Measurements from ENCODE around the gene CEP72.
A peak's percentile ranks its signal among the peaks of the same experiment; 100 is the strongest.
"Not testable (repeated sequence)": the region's sequence is repeated elsewhere in the genome, so short reads cannot be mapped to it uniquely, and the experiment has no call there.

CEP72 gene, protein sequence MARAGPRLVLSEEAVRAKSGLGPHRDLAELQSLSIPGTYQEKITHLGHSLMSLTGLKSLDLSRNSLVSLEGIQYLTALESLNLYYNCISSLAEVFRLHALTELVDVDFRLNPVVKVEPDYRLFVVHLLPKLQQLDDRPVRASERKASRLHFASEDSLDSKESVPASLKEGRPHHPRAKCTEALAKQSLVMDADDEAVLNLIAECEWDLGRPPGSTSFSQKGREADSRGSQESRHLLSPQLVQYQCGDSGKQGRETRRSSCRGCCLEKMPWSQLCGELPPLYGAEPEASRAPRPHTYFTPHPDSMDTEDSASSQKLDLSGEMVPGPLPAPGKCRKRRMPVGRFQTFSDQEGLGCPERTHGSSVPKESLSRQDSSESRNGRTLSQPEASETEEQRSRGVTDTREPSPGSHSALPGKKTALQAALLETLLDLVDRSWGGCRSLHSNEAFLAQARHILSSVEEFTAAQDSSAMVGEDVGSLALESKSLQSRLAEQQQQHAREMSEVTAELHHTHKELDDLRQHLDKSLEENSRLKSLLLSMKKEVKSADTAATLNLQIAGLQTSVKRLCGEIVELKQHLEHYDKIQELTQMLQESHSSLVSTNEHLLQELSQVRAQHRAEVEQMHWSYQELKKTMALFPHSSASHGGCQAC

GRCh38 chr5:611731-612486 is at the start of gene CEP72:
TSS of gene CEP72 (plus strand) at chr5:612340. CDS start at chr5:612362, 22 bp downstream.
- DNase-seq (ENCODE audit: low spot score) = peak; percentile 94

DNA sequence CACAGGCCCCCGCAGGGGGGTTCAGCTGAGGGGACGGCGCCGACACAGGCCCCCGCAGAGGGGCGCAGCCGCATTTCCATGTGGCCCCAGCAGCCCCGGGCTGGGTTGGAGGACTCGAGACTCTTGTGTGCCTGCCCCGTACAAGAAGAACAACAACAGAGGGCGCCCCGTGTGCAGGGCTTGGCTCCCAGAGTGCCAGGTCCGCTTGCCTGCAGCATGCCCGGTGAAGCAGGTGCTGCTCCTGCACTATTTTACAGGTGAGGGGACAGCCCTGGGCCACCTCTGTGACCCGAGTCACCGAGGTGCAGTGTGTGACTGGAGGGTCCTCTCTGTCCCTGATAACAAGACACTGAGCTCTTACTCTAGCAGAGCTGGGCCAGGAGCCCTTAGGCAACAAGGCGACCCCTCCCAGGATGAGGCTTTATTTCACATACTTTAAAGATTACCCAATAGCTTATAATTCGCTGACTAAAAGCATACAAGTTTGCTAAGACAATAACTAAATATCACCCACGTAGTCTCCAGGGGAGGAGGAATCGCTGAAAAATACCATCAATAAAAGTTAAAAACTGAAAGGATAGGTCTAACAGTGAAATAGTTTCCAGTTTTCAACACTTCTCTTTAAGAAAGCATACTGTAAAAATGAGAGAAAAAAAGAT is 46.2 kb upstream of the CEP72 start:
- DNase-seq (ENCODE audit: low spot score) = no peak

GRCh38 chr5:566636-567309 is 45.4 kb upstream of the CEP72 start:
- no peak for DNase-seq (ENCODE audit: low spot score)

- DNase-seq (ENCODE audit: low spot score) = no peak
These were observed 44.5 kb upstream of the CEP72 start for GRCh38 chr5:567664-568060.

GRCh38 chr5:568061-568781 is 43.9 kb upstream of the CEP72 start:
- DNase-seq (ENCODE audit: low spot score) = no peak

- no peak for DNase-seq (ENCODE audit: low spot score)
These were observed 43.3 kb upstream of the CEP72 start for GRCh38 chr5:568809-569208.

DNA sequence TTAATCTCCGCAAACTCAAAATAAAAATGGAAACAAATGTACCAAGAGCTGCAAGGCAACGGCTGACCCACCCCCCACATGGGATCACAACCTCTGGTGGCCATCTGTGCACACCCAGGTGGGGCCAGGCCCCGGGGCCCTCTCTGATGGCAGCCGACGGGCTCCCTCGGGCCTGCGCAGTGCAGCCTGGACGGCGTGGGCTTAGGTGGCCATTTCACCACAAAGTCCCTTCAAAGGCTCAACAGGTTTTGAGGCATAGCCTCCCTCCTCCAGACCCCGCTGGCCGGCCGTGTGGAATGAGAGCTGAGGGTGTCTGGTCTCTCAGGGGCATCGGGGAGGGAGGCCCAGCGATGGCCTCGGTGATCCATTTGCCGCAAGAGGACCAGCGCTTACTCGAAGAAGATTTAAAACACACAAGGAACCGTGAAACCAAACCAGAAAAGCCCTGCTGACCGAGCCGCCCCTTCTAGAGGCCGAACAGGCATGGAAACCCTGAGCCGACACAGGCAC is 42.7 kb upstream of the CEP72 start:
- no peak for DNase-seq (ENCODE audit: low spot score)

GRCh38 chr5:569868-570361 is 42.2 kb upstream of the CEP72 start:
- DNase-seq (ENCODE audit: low spot score) = no peak

- DNase-seq (ENCODE audit: low spot score) = no peak
These were observed 41.7 kb upstream of the CEP72 start for GRCh38 chr5:570446-570845.

DNA sequence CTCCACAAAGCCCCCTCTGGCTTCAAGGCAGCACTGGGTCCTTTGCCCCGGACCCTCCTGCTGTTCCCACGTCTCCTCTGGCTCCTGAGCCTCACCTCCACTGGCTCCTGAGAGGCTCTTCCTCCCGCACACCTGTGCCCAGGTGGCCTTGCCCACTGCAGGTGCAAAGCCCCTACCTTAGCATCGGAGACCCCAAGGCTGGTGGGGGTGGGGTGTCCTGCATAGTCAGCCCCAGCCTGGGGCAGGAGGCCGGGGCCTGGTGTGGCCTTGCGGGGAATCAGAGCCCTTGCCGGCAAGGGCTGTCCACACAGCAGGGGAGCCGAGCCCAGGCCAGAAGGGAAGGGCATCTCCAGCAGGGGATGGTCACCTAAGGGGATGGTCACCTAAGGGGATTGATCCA is 41.3 kb upstream of the CEP72 start:
- no peak for DNase-seq (ENCODE audit: low spot score)

GRCh38 chr5:571791-572190 is 40.3 kb upstream of the CEP72 start:
- no peak for DNase-seq (ENCODE audit: low spot score)

DNA sequence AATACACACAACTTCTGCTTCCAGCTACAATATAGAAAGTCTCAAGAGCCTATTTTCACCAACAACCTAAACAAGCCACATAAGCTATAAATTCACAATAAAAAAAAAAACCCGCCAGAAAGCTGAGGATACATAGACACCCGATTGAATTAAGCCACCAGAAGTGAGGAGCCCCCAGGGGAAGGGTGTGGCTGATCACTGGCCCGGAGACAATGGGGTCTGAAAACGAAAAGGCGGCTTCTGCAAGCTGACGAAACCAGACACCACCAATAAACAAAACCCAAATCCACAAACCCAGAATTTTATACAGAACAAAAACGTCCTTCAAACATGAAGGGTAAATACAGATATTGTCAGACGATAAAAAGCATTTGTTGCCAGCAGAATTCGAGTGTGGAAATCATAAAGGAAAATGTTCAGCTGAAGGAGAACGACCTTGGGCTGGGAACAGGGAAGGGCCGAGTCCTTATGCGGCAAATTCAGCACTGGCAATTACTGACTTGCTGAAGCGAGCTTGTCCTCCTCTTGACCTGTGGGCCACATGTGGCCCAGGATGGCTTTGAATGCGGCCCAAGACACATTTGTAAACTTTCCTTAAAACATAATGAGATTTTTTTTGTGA is 39.6 kb upstream of the CEP72 start:
- DNase-seq (ENCODE audit: low spot score) = no peak

GRCh38 chr5:573206-573605 is 38.9 kb upstream of the CEP72 start:
- DNase-seq (ENCODE audit: low spot score) = no peak

DNA sequence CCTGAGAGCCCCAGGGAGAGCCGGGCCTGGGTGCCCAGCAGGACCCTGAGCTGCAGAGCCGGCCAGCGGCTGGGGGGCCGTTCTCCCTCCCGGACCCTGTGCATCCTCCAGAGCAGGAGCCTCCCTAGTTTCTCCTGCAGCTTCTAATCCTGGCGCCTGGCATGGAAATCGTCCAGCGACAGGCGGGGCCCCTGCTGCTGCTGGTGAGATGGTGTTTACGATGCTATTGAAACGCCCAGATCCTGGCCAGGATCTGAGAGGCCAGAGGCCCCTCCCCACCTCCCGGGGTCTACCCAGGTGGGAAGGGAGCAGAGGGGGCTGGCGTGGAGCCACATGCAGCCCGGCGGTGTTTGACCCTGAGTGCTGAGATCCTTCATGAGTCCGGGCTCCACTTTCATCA is 38.2 kb upstream of the CEP72 start:
- no peak for DNase-seq (ENCODE audit: low spot score)

- no peak for DNase-seq (ENCODE audit: low spot score)
These were observed 37.2 kb upstream of the CEP72 start for GRCh38 chr5:574906-575305.

- DNase-seq (ENCODE audit: low spot score) = no peak
These were observed 36.5 kb upstream of the CEP72 start for GRCh38 chr5:575636-576035.

- DNase-seq (ENCODE audit: low spot score) = not testable (repeated sequence)
These were observed 34.9 kb upstream of the CEP72 start for GRCh38 chr5:577214-577613.

DNA sequence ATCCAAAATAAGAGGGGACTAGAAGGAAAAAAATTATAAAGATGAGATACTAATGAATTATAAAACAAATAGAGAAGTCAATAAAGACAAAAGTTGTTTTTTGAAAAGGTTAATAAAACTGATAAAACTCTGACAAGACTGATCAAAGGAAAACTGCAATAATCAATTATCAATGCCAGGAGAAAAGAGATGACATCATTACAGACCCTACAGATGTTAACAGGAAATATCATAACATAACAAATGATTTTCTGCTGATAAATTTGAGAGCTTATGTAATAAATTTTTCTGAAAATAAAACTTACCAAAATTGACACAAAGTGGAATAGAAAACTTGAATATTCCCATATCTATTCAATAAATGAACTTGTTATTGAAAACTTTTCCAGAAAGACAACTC is 34.3 kb upstream of the CEP72 start:
- DNase-seq (ENCODE audit: low spot score) = no peak

DNA sequence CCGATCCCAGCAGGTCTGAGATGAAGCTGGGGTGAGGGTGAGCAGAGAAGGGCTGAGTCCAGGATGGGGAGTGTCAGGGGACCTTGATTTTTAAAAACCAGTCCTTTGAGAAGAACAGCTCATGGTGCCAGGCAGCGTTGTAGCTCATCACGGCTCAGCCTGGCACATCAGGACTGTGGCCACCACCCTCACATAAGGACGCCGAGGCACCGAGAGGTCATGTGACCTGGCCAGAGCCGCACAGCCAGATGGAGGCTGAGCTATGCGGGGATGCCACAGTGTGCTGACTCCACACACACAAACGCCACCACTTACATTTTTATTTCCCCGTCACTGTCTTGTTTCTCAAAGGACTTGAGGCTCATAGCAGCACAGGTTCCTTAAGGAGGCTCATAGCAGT is 32.9 kb upstream of the CEP72 start:
- DNase-seq (ENCODE audit: low spot score) = no peak

GRCh38 chr5:579746-580366 is 32.3 kb upstream of the CEP72 start:
- DNase-seq (ENCODE audit: low spot score) = no peak
